Progenitor cell of endocrine pancreas (in vitro differentiated cells): ENCODE measurements around the gene CNOT4. TPM values are rescaled to one million over a fixed set of nuclear protein-coding genes. Genes with fewer than 3 reads are reported as not detected.
"Not testable (repeated sequence)": the region's sequence is repeated elsewhere in the genome, so short reads cannot be mapped to it uniquely, and the experiment has no call there.

Experiments
- DNase-seq: peaks from one replicate; pipeline ENCODE4 v3.0.0; 2021; ENCODE audit warnings: low spot score; ENCODE audit not compliant: unreplicated experiment
- H3K27ac Mint-ChIP-seq: 2 replicates; pipeline ENCODE4 v1.8.0; 2021; ENCODE audit warnings: mild to moderate bottlenecking, moderate library complexity, mixed read lengths
- H3K27me3 Mint-ChIP-seq: 2 replicates; pipeline ENCODE4 v1.8.0; 2021; ENCODE audit warnings: mixed read lengths
- H3K36me3 Mint-ChIP-seq: 2 replicates; pipeline ENCODE4 v1.8.0; 2022; ENCODE audit warnings: mixed read lengths; ENCODE audit not compliant: insufficient read depth
- H3K4me1 Mint-ChIP-seq: 2 replicates; pipeline ENCODE4 v1.8.0; 2021; ENCODE audit warnings: low read depth, mixed read lengths
- H3K4me3 Mint-ChIP-seq: 2 replicates; pipeline ENCODE4 v1.8.0; 2021; ENCODE audit warnings: low read depth, mild to moderate bottlenecking, moderate library complexity, mixed read lengths
- H3K9me3 Mint-ChIP-seq: 2 replicates; pipeline ENCODE4 v1.8.0; 2021; ENCODE audit warnings: low read depth, mixed read lengths
- total RNA-seq: library from RNA; stranded (reverse); gene quantifications from 2 replicates; pipeline ENCODE4 v1.2.1, GENCODE V29; 2021
- TF ChIP-seq, protein P1 (sequence below): fragments of 200-600 bp; sonication (generic); IDR thresholded peaks from one replicate; pipeline ENCODE4 v1.5.0; 2021; ENCODE audit warnings: antibody characterized with exemption, mild to moderate bottlenecking; ENCODE audit not compliant: unreplicated experiment

Gene CNOT4
- total RNA-seq, 1 donor from 2014 or later, result 34.3 TPM

- TF ChIP-seq, protein P1, sequence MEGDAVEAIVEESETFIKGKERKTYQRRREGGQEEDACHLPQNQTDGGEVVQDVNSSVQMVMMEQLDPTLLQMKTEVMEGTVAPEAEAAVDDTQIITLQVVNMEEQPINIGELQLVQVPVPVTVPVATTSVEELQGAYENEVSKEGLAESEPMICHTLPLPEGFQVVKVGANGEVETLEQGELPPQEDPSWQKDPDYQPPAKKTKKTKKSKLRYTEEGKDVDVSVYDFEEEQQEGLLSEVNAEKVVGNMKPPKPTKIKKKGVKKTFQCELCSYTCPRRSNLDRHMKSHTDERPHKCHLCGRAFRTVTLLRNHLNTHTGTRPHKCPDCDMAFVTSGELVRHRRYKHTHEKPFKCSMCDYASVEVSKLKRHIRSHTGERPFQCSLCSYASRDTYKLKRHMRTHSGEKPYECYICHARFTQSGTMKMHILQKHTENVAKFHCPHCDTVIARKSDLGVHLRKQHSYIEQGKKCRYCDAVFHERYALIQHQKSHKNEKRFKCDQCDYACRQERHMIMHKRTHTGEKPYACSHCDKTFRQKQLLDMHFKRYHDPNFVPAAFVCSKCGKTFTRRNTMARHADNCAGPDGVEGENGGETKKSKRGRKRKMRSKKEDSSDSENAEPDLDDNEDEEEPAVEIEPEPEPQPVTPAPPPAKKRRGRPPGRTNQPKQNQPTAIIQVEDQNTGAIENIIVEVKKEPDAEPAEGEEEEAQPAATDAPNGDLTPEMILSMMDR, result no peak
- DNase-seq, result no peak
- no peaks in the 10 kb centered on the region for H3K4me1 Mint-ChIP-seq
- H3K4me3 Mint-ChIP-seq, result no peak overlapping the region
- no peak overlapping the region for H3K27ac Mint-ChIP-seq
- H3K27me3 Mint-ChIP-seq, result no peaks in the 10 kb centered on the region
- H3K36me3 Mint-ChIP-seq, result no peaks in the 10 kb centered on the region
- H3K9me3 Mint-ChIP-seq, result peaks cover 3% of the 10 kb centered on the region
Measured at GRCh38 chr7:135328053-135328452, 181.8 kb downstream of the CNOT4 start.

DNA sequence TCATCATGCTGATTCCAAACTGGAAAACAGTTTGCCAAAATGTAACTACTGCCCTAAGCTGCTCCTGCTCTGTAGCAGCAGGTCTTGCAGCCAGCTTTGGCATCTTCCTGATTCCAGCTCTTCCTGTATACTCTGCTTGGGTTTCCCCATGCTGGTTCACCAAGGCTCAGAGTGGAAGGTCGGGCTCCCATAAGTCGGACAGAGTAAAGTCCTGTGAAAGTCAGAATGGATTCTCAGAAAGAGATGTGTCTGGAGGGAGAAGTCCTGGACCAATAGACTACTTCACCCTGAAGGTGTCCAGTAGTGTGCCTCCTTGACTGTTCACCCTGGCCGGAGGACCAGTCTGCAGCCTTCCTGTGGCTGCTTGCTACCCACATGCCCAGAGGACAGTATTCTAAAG is 182.4 kb downstream of the CNOT4 start:
- H3K4me3 Mint-ChIP-seq, result no peak overlapping the region
- H3K9me3 Mint-ChIP-seq, result peaks cover 3% of the 10 kb centered on the region
- TF ChIP-seq, protein P1, result no peak
- no peak for DNase-seq
- H3K27ac Mint-ChIP-seq, result no peak overlapping the region
- H3K4me1 Mint-ChIP-seq, result no peaks in the 10 kb centered on the region
- H3K27me3 Mint-ChIP-seq, result no peaks in the 10 kb centered on the region
- H3K36me3 Mint-ChIP-seq, result no peaks in the 10 kb centered on the region

- Mint-ChIP-seq H3K27me3 (no peaks in the 10 kb centered on the region), H3K36me3 (no peaks in the 10 kb centered on the region), H3K9me3 (peaks cover 3% of the 10 kb centered on the region), H3K4me1 (no peaks in the 10 kb centered on the region), H3K27ac (no peak overlapping the region), H3K4me3 (no peak overlapping the region)
- TF ChIP-seq, protein P1, result no peak
- DNase-seq, result no peak
Measured at GRCh38 chr7:135326636-135327280, 183.1 kb downstream of the CNOT4 start.

GRCh38 chr7:135322571-135323340 is 187.1 kb downstream of the CNOT4 start:
- no peaks in the 10 kb centered on the region for H3K27me3 Mint-ChIP-seq

GRCh38 chr7:135321556-135321955 is 188.3 kb downstream of the CNOT4 start:
- Mint-ChIP-seq H3K4me3 (no peak overlapping the region), H3K4me1 (no peaks in the 10 kb centered on the region)

More at GRCh38 chr7:135322571-135323340, 187.1 kb downstream of the CNOT4 start:
- no peak overlapping the region for H3K4me3 Mint-ChIP-seq
- H3K36me3 Mint-ChIP-seq, result no peaks in the 10 kb centered on the region
- H3K9me3 Mint-ChIP-seq, result no peaks in the 10 kb centered on the region
- DNase-seq, result no peak
- TF ChIP-seq, protein P1, result no peak
- no peaks in the 10 kb centered on the region for H3K4me1 Mint-ChIP-seq
- H3K27ac Mint-ChIP-seq, result no peak overlapping the region

GRCh38 chr7:135320953-135321352 is 188.9 kb downstream of the CNOT4 start:
- H3K27ac Mint-ChIP-seq, H3K36me3 Mint-ChIP-seq, H3K4me3 Mint-ChIP-seq, H3K27me3 Mint-ChIP-seq, DNase-seq, H3K4me1 Mint-ChIP-seq, H3K9me3 Mint-ChIP-seq: not testable (repeated sequence)

More at GRCh38 chr7:135321556-135321955, 188.3 kb downstream of the CNOT4 start:
- H3K9me3 Mint-ChIP-seq, result no peaks in the 10 kb centered on the region
- H3K36me3 Mint-ChIP-seq, result no peaks in the 10 kb centered on the region
- H3K27me3 Mint-ChIP-seq, result no peaks in the 10 kb centered on the region
- TF ChIP-seq, protein P1, result no peak
- DNase-seq, result no peak
- H3K27ac Mint-ChIP-seq, result no peak overlapping the region
